ENCODE data around the gene SLX9.

Gene SLX9

DNA sequence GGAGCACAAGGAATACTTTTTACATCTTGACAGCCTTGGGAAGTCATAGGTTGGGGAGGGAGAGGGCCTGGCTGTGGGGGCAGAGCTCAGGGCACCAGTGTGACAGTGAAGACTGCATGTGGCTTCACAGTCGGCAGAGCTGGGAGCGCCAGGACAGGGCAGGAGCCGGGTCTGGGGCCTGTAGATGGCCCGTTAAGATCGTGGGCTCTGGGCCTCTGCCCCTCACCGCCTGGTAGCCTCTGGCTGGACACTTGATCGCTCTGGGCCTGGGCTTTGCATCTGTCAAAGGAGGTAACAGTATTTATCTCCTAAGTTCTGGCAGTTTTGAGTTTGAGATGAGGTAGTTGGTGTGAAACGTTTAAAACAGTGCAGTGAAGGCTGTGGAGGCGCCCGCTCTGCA is 4.8 kb downstream of the SLX9 start:
- Mint-ChIP-seq H3K4me3 (peak overlapping the region; percentile 50), H3K27me3 (ENCODE audit: low read depth, poor library complexity) (peaks cover 3% of the 10 kb centered on the region)
- no peak for DNase-seq

DNA sequence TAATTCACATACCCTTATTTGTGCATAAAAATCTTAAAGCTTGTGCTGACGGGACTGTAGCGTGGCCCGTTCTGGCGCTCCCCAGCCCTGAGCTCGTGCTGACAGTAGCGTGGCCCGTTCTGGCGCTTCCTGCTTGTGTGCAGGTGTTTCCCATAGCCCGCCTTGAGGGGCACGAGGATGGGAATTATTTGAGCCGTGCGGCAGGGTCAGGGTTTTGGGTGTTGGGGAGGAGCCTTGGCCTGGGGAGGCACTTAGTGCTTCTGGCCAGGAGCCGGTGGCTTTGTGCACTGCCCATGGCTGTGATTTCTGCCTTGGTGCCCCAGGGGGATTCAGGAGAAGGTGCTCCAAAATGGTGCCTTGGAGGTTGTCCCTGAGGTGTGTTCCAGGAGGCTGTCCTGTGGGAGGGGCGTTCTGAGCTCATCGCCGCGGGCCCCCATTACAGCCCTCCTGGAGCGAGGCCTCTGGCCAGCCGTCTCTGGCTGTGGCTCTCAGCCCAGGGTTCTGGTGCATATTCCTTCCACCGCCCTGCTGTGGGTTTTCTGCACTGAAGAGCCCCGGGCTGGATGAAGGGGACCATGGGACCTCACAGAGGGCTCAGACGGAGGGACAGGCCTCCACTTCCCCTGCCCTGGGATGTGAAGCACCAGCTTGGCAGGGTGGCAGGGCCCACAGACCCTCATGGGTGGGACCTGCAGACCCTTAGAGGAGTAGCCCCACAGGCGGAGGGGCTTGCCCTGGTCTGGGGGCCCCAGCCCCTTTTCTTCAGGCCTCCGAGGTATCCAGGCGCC is 6.6 kb downstream of the SLX9 start:
- no peak overlapping the region for H3K27ac Mint-ChIP-seq
- no peak for DNase-seq
- no peaks in the 10 kb centered on the region for H3K9me3 Mint-ChIP-seq
- peaks cover 26% of the 10 kb centered on the region for H3K36me3 Mint-ChIP-seq (ENCODE audit: low read depth)
- no peaks in the 10 kb centered on the region for H3K27me3 Mint-ChIP-seq (ENCODE audit: low read depth, poor library complexity)
- peaks cover 12% of the 10 kb centered on the region for H3K4me1 Mint-ChIP-seq
- no peak overlapping the region for H3K4me3 Mint-ChIP-seq
- TF ChIP-seq, protein P1, sequence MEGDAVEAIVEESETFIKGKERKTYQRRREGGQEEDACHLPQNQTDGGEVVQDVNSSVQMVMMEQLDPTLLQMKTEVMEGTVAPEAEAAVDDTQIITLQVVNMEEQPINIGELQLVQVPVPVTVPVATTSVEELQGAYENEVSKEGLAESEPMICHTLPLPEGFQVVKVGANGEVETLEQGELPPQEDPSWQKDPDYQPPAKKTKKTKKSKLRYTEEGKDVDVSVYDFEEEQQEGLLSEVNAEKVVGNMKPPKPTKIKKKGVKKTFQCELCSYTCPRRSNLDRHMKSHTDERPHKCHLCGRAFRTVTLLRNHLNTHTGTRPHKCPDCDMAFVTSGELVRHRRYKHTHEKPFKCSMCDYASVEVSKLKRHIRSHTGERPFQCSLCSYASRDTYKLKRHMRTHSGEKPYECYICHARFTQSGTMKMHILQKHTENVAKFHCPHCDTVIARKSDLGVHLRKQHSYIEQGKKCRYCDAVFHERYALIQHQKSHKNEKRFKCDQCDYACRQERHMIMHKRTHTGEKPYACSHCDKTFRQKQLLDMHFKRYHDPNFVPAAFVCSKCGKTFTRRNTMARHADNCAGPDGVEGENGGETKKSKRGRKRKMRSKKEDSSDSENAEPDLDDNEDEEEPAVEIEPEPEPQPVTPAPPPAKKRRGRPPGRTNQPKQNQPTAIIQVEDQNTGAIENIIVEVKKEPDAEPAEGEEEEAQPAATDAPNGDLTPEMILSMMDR (IDR thresholded peaks at IDR 0.05), result no peak

More for the DNA sequence above, 4.8 kb downstream of the SLX9 start:
- TF ChIP-seq, protein P1 (IDR thresholded peaks at IDR 0.05), result no peak
- Mint-ChIP-seq H3K9me3 (no peaks in the 10 kb centered on the region), H3K4me1 (peaks cover 24% of the 10 kb centered on the region), H3K36me3 (ENCODE audit: low read depth) (peaks cover 26% of the 10 kb centered on the region), H3K27ac (peak overlapping the region; percentile 42)

DNA sequence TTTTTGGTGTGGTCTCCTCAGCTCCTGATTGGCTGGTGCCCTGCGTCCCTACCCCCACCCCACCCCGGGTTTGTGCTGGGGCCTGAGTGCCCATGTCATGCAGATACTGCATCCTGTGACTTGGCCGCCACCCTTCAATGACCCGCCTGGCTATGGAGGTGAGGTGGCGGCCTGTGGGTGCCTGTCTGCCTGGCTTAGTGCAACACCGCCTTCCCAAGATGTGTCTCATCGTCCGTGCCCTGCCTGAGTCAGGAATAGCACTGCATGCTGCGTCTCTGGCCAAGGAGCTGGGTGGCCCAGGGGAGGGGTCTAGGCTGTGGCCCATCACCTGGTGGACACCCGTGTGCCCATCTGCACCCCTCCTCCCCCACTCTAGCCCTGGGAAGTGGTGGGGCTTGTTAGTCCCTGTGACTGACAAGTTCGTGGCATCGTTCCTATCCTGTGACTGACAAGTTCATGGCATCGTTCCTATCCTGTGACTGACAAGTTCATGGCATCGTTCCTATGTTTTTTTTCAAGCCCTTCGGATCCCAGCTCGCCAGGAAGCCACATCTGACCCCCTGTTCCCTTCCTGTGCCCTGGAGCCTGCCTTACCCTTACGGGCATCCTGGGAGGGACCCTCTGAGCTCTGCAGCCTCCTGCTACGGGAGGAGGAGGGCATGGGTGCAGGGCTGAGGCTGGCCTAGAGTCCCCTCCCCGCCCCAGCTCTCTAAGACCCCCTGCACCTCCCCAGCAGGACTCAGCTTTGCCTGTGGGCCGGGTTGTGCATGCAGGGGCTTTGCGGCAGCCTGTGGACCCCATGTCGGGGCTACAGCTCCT is 7.5 kb downstream of the SLX9 start:
- Mint-ChIP-seq H3K4me1 (peaks cover 3% of the 10 kb centered on the region), H3K36me3 (ENCODE audit: low read depth) (peaks cover 23% of the 10 kb centered on the region), H3K4me3 (no peak overlapping the region), H3K27me3 (ENCODE audit: low read depth, poor library complexity) (no peaks in the 10 kb centered on the region), H3K27ac (no peak overlapping the region), H3K9me3 (no peaks in the 10 kb centered on the region)
- DNase-seq, result no peak
- TF ChIP-seq, protein P1 (IDR thresholded peaks at IDR 0.05), result no peak

GRCh38 chr21:44947930-44948331 is 8.1 kb downstream of the SLX9 start:
- H3K4me3 Mint-ChIP-seq, result no peak overlapping the region
- H3K4me1 Mint-ChIP-seq, result no peaks in the 10 kb centered on the region
- no peaks in the 10 kb centered on the region for H3K27me3 Mint-ChIP-seq (ENCODE audit: low read depth, poor library complexity)
- H3K9me3 Mint-ChIP-seq, result no peaks in the 10 kb centered on the region
- H3K36me3 Mint-ChIP-seq (ENCODE audit: low read depth), result peaks cover 21% of the 10 kb centered on the region
- no peak for DNase-seq
- TF ChIP-seq, protein P1 (IDR thresholded peaks at IDR 0.05), result no peak
- no peak overlapping the region for H3K27ac Mint-ChIP-seq

GRCh38 chr21:44948426-44949120 is 8.7 kb downstream of the SLX9 start:
- no peak overlapping the region for H3K4me3 Mint-ChIP-seq
- H3K27me3 Mint-ChIP-seq (ENCODE audit: low read depth, poor library complexity), result no peaks in the 10 kb centered on the region
- peaks cover 21% of the 10 kb centered on the region for H3K36me3 Mint-ChIP-seq (ENCODE audit: low read depth)
- TF ChIP-seq, protein P1 (IDR thresholded peaks at IDR 0.05), result no peak
- no peak for DNase-seq
- H3K9me3 Mint-ChIP-seq, result no peaks in the 10 kb centered on the region
- H3K4me1 Mint-ChIP-seq, result no peaks in the 10 kb centered on the region
- H3K27ac Mint-ChIP-seq, result no peak overlapping the region

Measured in nephron progenitor cell (in vitro differentiated cells).